ENCODE data around the gene KLHL36. TPM values are rescaled to one million over a fixed set of nuclear protein-coding genes. Genes with fewer than 3 reads are reported as not detected.

KLHL36 gene
- total RNA-seq, 5 donors from 2014 or later (not counting 1 experiment from before 2014, with no cell fraction given): 96.1 to 135 (median 127) TPM

DNA sequence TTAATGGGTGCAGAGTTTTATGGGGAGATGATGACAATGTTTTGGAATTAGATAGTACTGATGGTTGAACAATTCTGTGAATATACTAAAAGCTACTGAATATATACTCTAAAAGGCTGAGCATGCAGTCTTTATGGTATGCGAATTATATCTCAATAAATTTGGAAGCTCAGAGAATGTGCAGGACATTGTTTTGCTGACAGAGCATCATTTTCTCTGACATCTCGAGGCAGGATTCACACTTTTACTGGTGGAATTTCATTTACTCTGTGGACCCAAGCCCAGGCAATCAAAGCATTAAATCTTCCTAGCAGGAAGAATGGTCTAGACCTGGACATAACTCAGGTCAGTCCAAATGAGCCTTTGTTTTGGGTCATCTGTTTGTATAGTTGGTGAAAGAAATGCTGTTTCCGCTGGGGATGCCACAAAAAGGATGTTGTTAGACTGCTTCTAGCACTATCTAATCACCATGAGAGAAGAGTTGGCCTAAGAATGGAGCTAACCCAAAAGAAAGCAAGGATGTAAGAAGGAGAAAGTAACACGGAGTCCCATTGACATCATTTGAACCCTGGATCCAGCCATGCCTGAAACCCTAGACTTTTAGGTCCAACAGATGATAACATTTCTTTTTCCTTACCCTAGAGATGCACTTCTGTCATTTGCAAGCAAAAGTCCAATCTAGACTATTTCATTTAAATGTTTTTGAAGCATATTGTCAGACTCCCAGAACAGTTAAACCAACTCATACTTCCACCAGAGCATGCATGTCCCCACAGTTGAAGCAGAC is 32.7 kb downstream of the KLHL36 start:
- H3K4me3 ChIP-seq (ENCODE audit: control insufficient read depth in 1 of 2, extremely low read depth in 1 of 2, low read length in 1 of 2): no peak overlapping the region
- 65% methylated on average over 3 of the region's 4 CpGs for WGBS (ENCODE audit: insufficient coverage)
- H3K9me3 ChIP-seq: no peaks in the 10 kb centered on the region
- POLR2A ChIA-PET: no interaction called here
- H3K4me1 ChIP-seq (ENCODE audit: control insufficient read depth in 1 of 2, extremely low read depth in 1 of 2, insufficient read depth in 2 of 2, low read length in 2 of 2): no peaks in the 10 kb centered on the region
- no peak overlapping the region for H3K27ac ChIP-seq (ENCODE audit: low read length)
- no peak for ATAC-seq (replicated peaks in 1 of 4)
- H3K27me3 ChIP-seq (replicated peaks in 1 of 2; ENCODE audit: control insufficient read depth in 2 of 2, extremely low read depth in 1 of 2, insufficient read depth in 2 of 2, low read length in 1 of 2): peaks cover 0 to 15% of the 10 kb centered on the region in 2 experiments
- Mint-ChIP-seq H3K9me3 (no peaks in the 10 kb centered on the region), H3K4me1 (no peaks in the 10 kb centered on the region), H3K27ac (no peak overlapping the region), H3K36me3 (no peaks in the 10 kb centered on the region), H3K27me3 (peaks cover 10 to 18% of the 10 kb centered on the region in 2 donors), H3K4me3 (no peak overlapping the region)
- CTCF ChIA-PET: interaction anchor here (0.5 to 0.7 kb wide), 3 partner anchors 58 to 171 kb away, joined by 3 to 4 read pairs (median 4); no protein-coding TSS in a partner anchor
- no peaks in the 10 kb centered on the region for H3K36me3 ChIP-seq (ENCODE audit: control insufficient read depth in 2 of 2, extremely low read depth in 1 of 2, insufficient read depth in 1 of 2, low read length in 1 of 2)
- DNase-seq: no peak

DNA sequence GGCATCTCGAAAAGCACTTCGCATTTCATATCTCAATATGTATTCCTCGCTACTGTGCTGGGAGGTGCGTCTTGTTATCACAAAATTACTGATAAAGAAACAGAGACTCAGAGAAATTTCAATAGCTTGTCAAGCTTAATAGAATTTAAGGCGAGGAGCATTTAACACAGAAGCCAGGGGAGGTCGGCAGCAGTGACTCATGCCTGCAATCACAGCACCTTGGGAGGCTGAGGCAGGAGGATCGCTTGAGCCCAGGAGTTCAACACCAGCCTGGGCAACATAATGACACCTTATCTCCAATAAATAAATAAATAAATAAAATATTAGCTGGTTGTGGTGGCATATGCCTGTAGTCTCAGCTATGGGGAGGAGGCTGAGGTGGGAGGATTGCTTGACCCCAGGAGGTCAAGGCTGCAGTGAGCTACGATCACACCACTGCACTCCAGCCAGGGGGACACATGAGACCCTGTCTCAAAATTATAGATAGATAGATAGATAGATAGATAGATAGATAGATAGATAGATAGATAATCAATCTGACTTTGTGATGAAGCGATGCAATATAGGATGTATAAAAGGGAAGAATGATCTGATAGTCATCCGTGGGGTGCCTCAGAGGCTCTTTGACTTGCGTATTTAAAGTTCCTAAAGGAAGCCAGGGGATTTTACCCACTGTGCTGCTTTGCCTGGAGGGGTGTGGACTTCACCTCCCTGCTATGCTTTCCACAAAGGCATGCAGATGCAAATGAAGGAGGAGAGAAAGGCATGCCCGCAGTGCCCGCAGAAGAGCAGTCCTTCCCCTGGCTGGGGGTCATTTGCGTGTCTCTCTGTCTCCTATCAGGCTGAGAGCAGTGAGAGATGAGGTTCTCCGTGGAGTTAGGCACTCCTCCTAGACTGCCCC is 35.6 kb downstream of the KLHL36 start:
- WGBS (ENCODE audit: insufficient coverage): 82% methylated on average over 8 of the region's 15 CpGs
- H3K27ac Mint-ChIP-seq: no peak overlapping the region
- no peaks in the 10 kb centered on the region for H3K36me3 ChIP-seq (ENCODE audit: control insufficient read depth in 2 of 2, extremely low read depth in 1 of 2, insufficient read depth in 1 of 2, low read length in 1 of 2)
- POLR2A ChIA-PET: no interaction called here
- DNase-seq (no peak), ATAC-seq (replicated peaks in 1 of 4) (no peak)
- H3K27ac ChIP-seq (ENCODE audit: low read length): no peak overlapping the region
- H3K27me3 Mint-ChIP-seq: peaks cover 10 to 18% of the 10 kb centered on the region in 2 donors
- H3K9me3 ChIP-seq: no peaks in the 10 kb centered on the region
- peaks cover 0 to 1% (median 0%) of the 10 kb centered on the region in 3 donors for H3K4me1 Mint-ChIP-seq
- H3K4me3 Mint-ChIP-seq: no peak overlapping the region
- H3K27me3 ChIP-seq (replicated peaks in 1 of 2; ENCODE audit: control insufficient read depth in 2 of 2, extremely low read depth in 1 of 2, insufficient read depth in 2 of 2, low read length in 1 of 2): peaks cover 0 to 6% of the 10 kb centered on the region in 2 experiments
- CTCF ChIA-PET: interaction anchor here (0.8 to 1.3 kb wide), 2 partner anchors 9 to 42 kb away, joined by 4 read pairs; no protein-coding TSS in a partner anchor
- no peaks in the 10 kb centered on the region for H3K36me3 Mint-ChIP-seq
- no peaks in the 10 kb centered on the region for H3K4me1 ChIP-seq (ENCODE audit: control insufficient read depth in 1 of 2, extremely low read depth in 1 of 2, insufficient read depth in 2 of 2, low read length in 2 of 2)
- no peaks in the 10 kb centered on the region for H3K9me3 Mint-ChIP-seq
- no peak overlapping the region for H3K4me3 ChIP-seq (ENCODE audit: control insufficient read depth in 1 of 2, extremely low read depth in 1 of 2, low read length in 1 of 2)

DNA sequence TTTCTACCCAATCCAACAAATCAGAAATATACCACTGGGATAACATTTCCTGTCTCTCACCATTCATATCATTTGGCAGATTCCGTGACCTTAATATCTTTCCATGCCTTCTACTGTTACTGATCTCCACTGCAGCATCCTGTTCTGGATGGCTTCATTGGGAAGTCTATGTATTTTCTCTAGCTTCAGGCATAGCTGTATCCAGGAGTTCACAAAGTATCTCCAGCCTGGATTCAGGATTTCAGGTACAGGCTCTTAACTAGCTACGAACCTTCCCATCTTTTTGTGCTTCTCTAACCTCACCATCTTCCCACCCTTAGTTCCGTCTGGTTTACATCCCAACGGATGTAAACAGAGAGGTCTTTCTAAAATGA is 36.3 kb downstream of the KLHL36 start:
- Histone ChIP-seq H3K9me3 (no peaks in the 10 kb centered on the region), H3K27ac (ENCODE audit: low read length) (no peak overlapping the region), H3K27me3 (replicated peaks in 1 of 2; ENCODE audit: control insufficient read depth in 2 of 2, extremely low read depth in 1 of 2, insufficient read depth in 2 of 2, low read length in 1 of 2) (peaks cover 0 to 6% of the 10 kb centered on the region in 2 experiments), H3K4me3 (ENCODE audit: control insufficient read depth in 1 of 2, extremely low read depth in 1 of 2, low read length in 1 of 2) (no peak overlapping the region), H3K36me3 (ENCODE audit: control insufficient read depth in 2 of 2, extremely low read depth in 1 of 2, insufficient read depth in 1 of 2, low read length in 1 of 2) (no peaks in the 10 kb centered on the region), H3K4me1 (ENCODE audit: control insufficient read depth in 1 of 2, extremely low read depth in 1 of 2, insufficient read depth in 2 of 2, low read length in 2 of 2) (no peaks in the 10 kb centered on the region)
- no peak for ATAC-seq (replicated peaks in 1 of 4)
- CTCF ChIA-PET: interaction anchor here in 1 of 2 donors (1.3 kb wide), 1 partner anchor 41 kb away, joined by 4 read pairs; no protein-coding TSS in a partner anchor
- POLR2A ChIA-PET: no interaction called here
- no peak overlapping the region for H3K27ac Mint-ChIP-seq
- no peaks in the 10 kb centered on the region for H3K36me3 Mint-ChIP-seq
- no peaks in the 10 kb centered on the region for H3K9me3 Mint-ChIP-seq
- WGBS (ENCODE audit: insufficient coverage): 89% methylated on average over 3 of the region's 4 CpGs
- H3K4me1 Mint-ChIP-seq: peaks cover 0 to 1% (median 0%) of the 10 kb centered on the region in 3 donors
- no peak for DNase-seq
- peaks cover 10 to 18% of the 10 kb centered on the region in 2 donors for H3K27me3 Mint-ChIP-seq
- H3K4me3 Mint-ChIP-seq: no peak overlapping the region

DNA sequence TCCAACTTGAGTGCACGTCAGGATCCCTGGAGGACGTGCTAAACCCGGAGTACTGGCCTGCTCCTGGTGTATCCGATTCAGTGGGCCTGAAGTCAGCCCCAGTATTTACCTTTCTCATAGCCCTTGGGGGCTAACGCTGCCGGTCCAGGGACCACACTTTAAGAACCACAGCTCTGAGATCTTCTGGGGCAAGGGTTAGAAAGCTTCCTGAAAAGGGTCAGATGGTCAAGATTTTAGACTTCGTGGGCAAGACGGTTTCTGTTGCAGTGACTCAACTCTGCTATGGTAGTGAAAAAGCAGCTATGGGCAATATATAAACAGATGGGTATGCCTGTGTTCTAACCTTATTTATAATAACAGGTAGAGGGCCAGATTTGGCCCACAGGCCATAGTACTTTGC is 36.9 kb downstream of the KLHL36 start:
- H3K9me3 ChIP-seq: no peaks in the 10 kb centered on the region
- no peak overlapping the region for H3K4me3 ChIP-seq (ENCODE audit: control insufficient read depth in 1 of 2, extremely low read depth in 1 of 2, low read length in 1 of 2)
- ChIA-PET CTCF (interaction anchor here in 1 of 2 donors (0.5 kb wide), 1 partner anchor 287 kb away, joined by 3 read pairs; no protein-coding TSS in a partner anchor), POLR2A (no interaction called here)
- no peaks in the 10 kb centered on the region for H3K36me3 ChIP-seq (ENCODE audit: control insufficient read depth in 2 of 2, extremely low read depth in 1 of 2, insufficient read depth in 1 of 2, low read length in 1 of 2)
- H3K9me3 Mint-ChIP-seq: no peaks in the 10 kb centered on the region
- DNase-seq: no peak
- no peak overlapping the region for H3K4me3 Mint-ChIP-seq
- no peak overlapping the region for H3K27ac Mint-ChIP-seq
- H3K27me3 ChIP-seq (replicated peaks in 1 of 2; ENCODE audit: control insufficient read depth in 2 of 2, extremely low read depth in 1 of 2, insufficient read depth in 2 of 2, low read length in 1 of 2): peaks cover 0 to 9% of the 10 kb centered on the region in 2 experiments
- H3K4me1 ChIP-seq (ENCODE audit: control insufficient read depth in 1 of 2, extremely low read depth in 1 of 2, insufficient read depth in 2 of 2, low read length in 2 of 2): no peaks in the 10 kb centered on the region
- no peak overlapping the region for H3K27ac ChIP-seq (ENCODE audit: low read length)
- no peaks in the 10 kb centered on the region for H3K36me3 Mint-ChIP-seq
- 83% methylated on average over 6 of the region's 8 CpGs for WGBS (ENCODE audit: insufficient coverage)
- H3K27me3 Mint-ChIP-seq: peaks cover 10 to 19% of the 10 kb centered on the region in 2 donors
- peaks cover 0 to 1% (median 0%) of the 10 kb centered on the region in 3 donors for H3K4me1 Mint-ChIP-seq
- ATAC-seq (replicated peaks in 1 of 4): no peak

DNA sequence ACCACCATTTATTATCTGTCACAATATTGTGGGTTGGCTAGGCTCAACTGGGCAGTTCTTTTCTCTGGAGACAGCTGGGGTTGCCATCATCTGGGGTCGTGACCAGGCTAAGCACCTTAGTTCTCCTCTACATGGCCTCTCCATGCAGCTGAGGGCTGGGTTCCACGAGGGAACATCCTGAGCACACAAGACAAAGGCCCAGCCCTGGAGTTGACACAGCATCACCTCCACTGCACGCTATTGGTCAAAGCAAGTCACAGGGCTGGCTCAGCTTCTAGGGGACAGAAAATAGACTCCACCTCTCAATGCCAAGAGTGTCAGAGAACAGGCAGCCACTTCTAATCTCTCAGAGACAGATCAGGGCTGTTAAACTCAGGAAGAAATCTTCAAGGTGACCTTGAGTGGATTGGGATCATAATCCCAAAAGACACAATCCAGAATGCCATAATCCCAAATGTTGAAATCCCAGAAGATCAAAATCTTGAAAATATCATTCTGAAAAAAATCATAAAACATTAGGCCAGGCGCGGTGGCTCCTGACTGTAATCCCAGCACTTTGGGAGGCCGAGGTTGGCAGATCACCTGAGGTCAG is 38.5 kb downstream of the KLHL36 start:
- Mint-ChIP-seq H3K9me3 (no peaks in the 10 kb centered on the region), H3K4me3 (no peak overlapping the region), H3K36me3 (no peaks in the 10 kb centered on the region), H3K4me1 (peaks cover 0 to 1% (median 0%) of the 10 kb centered on the region in 3 donors), H3K27ac (no peak overlapping the region), H3K27me3 (peaks cover 10 to 15% of the 10 kb centered on the region in 2 donors)
- 33% methylated on average over 1 of the region's 6 CpGs for WGBS (ENCODE audit: insufficient coverage)
- ChIA-PET POLR2A (no interaction called here), CTCF (no interaction called here)
- DNase-seq: peak in 1 of 35 experiments; percentile 7
- Histone ChIP-seq H3K27ac (ENCODE audit: low read length) (no peak overlapping the region), H3K4me3 (ENCODE audit: control insufficient read depth in 1 of 2, extremely low read depth in 1 of 2, low read length in 1 of 2) (no peak overlapping the region), H3K36me3 (ENCODE audit: control insufficient read depth in 2 of 2, extremely low read depth in 1 of 2, insufficient read depth in 1 of 2, low read length in 1 of 2) (no peaks in the 10 kb centered on the region), H3K4me1 (ENCODE audit: control insufficient read depth in 1 of 2, extremely low read depth in 1 of 2, insufficient read depth in 2 of 2, low read length in 2 of 2) (no peaks in the 10 kb centered on the region), H3K9me3 (no peaks in the 10 kb centered on the region), H3K27me3 (replicated peaks in 1 of 2; ENCODE audit: control insufficient read depth in 2 of 2, extremely low read depth in 1 of 2, insufficient read depth in 2 of 2, low read length in 1 of 2) (peaks cover 0 to 9% of the 10 kb centered on the region in 2 experiments)
- ATAC-seq (replicated peaks in 1 of 4): no peak

DNA sequence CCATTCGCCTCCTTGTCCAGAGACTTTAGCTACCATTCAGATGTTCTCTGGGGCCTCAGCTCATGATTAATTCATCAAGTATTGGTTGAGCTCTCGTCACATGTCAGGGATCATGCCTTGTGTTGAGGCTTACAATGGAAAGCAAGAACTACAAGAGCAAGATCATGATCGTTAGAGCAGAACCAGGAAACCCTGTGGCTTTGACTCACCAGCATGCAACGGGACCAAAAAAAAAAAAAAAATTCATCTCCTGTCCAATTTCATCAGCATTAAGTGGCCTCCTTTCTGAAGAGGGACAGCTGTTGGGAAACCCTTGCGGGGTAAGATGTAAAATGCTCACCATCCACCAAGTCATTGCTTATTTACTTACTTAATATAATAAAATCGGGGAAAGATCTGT is 39.4 kb downstream of the KLHL36 start:
- WGBS (ENCODE audit: insufficient coverage): 100% methylated on average over 2 of the region's 6 CpGs
- no peak overlapping the region for H3K4me3 ChIP-seq (ENCODE audit: control insufficient read depth in 1 of 2, extremely low read depth in 1 of 2, low read length in 1 of 2)
- H3K4me3 Mint-ChIP-seq: no peak overlapping the region
- H3K4me1 ChIP-seq (ENCODE audit: control insufficient read depth in 1 of 2, extremely low read depth in 1 of 2, insufficient read depth in 2 of 2, low read length in 2 of 2): no peaks in the 10 kb centered on the region
- peaks cover 0 to 1% (median 0%) of the 10 kb centered on the region in 3 donors for H3K4me1 Mint-ChIP-seq
- ATAC-seq (replicated peaks in 1 of 4) (no peak), DNase-seq (no peak)
- POLR2A ChIA-PET: interaction anchor here in 1 of 2 donors (0.7 kb wide), 1 partner anchor 33 kb away, joined by 5 read pairs; no protein-coding TSS in a partner anchor
- H3K27me3 ChIP-seq (replicated peaks in 1 of 2; ENCODE audit: control insufficient read depth in 2 of 2, extremely low read depth in 1 of 2, insufficient read depth in 2 of 2, low read length in 1 of 2): peaks cover 0 to 9% of the 10 kb centered on the region in 2 experiments
- no peak overlapping the region for H3K27ac Mint-ChIP-seq
- H3K36me3 Mint-ChIP-seq: no peaks in the 10 kb centered on the region
- CTCF ChIA-PET: interaction anchor here in 1 of 2 donors (0.7 kb wide), 1 partner anchor 61 kb away, joined by 4 read pairs; no protein-coding TSS in a partner anchor
- no peaks in the 10 kb centered on the region for H3K9me3 ChIP-seq
- H3K36me3 ChIP-seq (ENCODE audit: control insufficient read depth in 2 of 2, extremely low read depth in 1 of 2, insufficient read depth in 1 of 2, low read length in 1 of 2): no peaks in the 10 kb centered on the region
- H3K27ac ChIP-seq (ENCODE audit: low read length): no peak overlapping the region
- H3K27me3 Mint-ChIP-seq: peaks cover 10 to 15% of the 10 kb centered on the region in 2 donors
- H3K9me3 Mint-ChIP-seq: no peaks in the 10 kb centered on the region
